ENCODE data around the gene FNDC3A. TPM values are rescaled to one million over a fixed set of nuclear protein-coding genes. Genes with fewer than 3 reads are reported as not detected.

FNDC3A gene
- total and polyA plus RNA-seq, 9 of the 15 experiments (the other 6 are each of a cell fraction or from before 2014, with no cell fraction given): 4.1 to 22.0 (median 13.5) TPM

DNA sequence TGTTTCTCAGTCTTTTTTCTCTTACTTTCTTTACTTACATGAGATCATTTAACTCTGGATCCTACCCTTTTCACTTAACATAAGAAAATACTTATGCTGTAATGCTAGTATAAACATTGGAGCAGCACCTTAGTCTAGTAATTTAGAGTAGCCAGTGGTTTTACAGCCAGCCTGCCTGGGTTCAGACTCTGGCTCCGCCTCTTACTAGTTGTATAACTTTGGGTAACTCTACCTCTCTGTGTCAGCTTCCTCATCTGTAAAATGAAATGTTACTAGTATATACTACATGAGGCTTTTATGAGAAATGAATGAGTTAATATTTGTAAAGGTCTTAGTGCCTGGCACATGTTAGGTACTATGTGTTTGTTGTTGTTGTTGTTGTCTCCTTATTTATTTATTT is 277.6 kb downstream of the FNDC3A start:
- ATAC-seq: no peak
- CTCF ChIA-PET (ENCODE audit: low intra/inter-chr PET ratio): no interaction called here
- TF ChIP-seq NCOA6 (IDR thresholded peaks at IDR 0.05): no peak
- TF ChIP-seq PHF21A (IDR thresholded peaks at IDR 0.05; ENCODE audit: borderline replicate concordance, low read depth): no peak
- TF ChIP-seq, protein P1, sequence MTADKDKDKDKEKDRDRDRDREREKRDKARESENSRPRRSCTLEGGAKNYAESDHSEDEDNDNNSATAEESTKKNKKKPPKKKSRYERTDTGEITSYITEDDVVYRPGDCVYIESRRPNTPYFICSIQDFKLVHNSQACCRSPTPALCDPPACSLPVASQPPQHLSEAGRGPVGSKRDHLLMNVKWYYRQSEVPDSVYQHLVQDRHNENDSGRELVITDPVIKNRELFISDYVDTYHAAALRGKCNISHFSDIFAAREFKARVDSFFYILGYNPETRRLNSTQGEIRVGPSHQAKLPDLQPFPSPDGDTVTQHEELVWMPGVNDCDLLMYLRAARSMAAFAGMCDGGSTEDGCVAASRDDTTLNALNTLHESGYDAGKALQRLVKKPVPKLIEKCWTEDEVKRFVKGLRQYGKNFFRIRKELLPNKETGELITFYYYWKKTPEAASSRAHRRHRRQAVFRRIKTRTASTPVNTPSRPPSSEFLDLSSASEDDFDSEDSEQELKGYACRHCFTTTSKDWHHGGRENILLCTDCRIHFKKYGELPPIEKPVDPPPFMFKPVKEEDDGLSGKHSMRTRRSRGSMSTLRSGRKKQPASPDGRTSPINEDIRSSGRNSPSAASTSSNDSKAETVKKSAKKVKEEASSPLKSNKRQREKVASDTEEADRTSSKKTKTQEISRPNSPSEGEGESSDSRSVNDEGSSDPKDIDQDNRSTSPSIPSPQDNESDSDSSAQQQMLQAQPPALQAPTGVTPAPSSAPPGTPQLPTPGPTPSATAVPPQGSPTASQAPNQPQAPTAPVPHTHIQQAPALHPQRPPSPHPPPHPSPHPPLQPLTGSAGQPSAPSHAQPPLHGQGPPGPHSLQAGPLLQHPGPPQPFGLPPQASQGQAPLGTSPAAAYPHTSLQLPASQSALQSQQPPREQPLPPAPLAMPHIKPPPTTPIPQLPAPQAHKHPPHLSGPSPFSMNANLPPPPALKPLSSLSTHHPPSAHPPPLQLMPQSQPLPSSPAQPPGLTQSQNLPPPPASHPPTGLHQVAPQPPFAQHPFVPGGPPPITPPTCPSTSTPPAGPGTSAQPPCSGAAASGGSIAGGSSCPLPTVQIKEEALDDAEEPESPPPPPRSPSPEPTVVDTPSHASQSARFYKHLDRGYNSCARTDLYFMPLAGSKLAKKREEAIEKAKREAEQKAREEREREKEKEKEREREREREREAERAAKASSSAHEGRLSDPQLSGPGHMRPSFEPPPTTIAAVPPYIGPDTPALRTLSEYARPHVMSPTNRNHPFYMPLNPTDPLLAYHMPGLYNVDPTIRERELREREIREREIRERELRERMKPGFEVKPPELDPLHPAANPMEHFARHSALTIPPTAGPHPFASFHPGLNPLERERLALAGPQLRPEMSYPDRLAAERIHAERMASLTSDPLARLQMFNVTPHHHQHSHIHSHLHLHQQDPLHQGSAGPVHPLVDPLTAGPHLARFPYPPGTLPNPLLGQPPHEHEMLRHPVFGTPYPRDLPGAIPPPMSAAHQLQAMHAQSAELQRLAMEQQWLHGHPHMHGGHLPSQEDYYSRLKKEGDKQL (CRISPR knock-in tag; IDR thresholded peaks at IDR 0.05; ENCODE audit: borderline replicate concordance): no peak
- no peak for TF ChIP-seq ZNF586 (CRISPR knock-in tag; conservative IDR thresholded peaks at IDR 0.05)
- TF ChIP-seq, protein P2, sequence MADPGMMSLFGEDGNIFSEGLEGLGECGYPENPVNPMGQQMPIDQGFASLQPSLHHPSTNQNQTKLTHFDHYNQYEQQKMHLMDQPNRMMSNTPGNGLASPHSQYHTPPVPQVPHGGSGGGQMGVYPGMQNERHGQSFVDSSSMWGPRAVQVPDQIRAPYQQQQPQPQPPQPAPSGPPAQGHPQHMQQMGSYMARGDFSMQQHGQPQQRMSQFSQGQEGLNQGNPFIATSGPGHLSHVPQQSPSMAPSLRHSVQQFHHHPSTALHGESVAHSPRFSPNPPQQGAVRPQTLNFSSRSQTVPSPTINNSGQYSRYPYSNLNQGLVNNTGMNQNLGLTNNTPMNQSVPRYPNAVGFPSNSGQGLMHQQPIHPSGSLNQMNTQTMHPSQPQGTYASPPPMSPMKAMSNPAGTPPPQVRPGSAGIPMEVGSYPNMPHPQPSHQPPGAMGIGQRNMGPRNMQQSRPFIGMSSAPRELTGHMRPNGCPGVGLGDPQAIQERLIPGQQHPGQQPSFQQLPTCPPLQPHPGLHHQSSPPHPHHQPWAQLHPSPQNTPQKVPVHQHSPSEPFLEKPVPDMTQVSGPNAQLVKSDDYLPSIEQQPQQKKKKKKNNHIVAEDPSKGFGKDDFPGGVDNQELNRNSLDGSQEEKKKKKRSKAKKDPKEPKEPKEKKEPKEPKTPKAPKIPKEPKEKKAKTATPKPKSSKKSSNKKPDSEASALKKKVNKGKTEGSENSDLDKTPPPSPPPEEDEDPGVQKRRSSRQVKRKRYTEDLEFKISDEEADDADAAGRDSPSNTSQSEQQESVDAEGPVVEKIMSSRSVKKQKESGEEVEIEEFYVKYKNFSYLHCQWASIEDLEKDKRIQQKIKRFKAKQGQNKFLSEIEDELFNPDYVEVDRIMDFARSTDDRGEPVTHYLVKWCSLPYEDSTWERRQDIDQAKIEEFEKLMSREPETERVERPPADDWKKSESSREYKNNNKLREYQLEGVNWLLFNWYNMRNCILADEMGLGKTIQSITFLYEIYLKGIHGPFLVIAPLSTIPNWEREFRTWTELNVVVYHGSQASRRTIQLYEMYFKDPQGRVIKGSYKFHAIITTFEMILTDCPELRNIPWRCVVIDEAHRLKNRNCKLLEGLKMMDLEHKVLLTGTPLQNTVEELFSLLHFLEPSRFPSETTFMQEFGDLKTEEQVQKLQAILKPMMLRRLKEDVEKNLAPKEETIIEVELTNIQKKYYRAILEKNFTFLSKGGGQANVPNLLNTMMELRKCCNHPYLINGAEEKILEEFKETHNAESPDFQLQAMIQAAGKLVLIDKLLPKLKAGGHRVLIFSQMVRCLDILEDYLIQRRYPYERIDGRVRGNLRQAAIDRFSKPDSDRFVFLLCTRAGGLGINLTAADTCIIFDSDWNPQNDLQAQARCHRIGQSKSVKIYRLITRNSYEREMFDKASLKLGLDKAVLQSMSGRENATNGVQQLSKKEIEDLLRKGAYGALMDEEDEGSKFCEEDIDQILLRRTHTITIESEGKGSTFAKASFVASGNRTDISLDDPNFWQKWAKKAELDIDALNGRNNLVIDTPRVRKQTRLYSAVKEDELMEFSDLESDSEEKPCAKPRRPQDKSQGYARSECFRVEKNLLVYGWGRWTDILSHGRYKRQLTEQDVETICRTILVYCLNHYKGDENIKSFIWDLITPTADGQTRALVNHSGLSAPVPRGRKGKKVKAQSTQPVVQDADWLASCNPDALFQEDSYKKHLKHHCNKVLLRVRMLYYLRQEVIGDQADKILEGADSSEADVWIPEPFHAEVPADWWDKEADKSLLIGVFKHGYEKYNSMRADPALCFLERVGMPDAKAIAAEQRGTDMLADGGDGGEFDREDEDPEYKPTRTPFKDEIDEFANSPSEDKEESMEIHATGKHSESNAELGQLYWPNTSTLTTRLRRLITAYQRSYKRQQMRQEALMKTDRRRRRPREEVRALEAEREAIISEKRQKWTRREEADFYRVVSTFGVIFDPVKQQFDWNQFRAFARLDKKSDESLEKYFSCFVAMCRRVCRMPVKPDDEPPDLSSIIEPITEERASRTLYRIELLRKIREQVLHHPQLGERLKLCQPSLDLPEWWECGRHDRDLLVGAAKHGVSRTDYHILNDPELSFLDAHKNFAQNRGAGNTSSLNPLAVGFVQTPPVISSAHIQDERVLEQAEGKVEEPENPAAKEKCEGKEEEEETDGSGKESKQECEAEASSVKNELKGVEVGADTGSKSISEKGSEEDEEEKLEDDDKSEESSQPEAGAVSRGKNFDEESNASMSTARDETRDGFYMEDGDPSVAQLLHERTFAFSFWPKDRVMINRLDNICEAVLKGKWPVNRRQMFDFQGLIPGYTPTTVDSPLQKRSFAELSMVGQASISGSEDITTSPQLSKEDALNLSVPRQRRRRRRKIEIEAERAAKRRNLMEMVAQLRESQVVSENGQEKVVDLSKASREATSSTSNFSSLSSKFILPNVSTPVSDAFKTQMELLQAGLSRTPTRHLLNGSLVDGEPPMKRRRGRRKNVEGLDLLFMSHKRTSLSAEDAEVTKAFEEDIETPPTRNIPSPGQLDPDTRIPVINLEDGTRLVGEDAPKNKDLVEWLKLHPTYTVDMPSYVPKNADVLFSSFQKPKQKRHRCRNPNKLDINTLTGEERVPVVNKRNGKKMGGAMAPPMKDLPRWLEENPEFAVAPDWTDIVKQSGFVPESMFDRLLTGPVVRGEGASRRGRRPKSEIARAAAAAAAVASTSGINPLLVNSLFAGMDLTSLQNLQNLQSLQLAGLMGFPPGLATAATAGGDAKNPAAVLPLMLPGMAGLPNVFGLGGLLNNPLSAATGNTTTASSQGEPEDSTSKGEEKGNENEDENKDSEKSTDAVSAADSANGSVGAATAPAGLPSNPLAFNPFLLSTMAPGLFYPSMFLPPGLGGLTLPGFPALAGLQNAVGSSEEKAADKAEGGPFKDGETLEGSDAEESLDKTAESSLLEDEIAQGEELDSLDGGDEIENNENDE (IDR thresholded peaks at IDR 0.05; ENCODE audit: low read depth, low read length): no peak
- TF ChIP-seq DPF2 (IDR thresholded peaks at IDR 0.05): no peak

More for the DNA sequence above, 277.6 kb downstream of the FNDC3A start:
- Histone ChIP-seq H3K79me2 (ENCODE audit: control insufficient read depth, insufficient read depth, low read length) (peaks cover 8% of the 10 kb centered on the region; the same call in 2 of the 3 replicates), H3K4me3 (no peak overlapping the region), H3K36me3 (ENCODE audit: control insufficient read depth, insufficient read depth, low read length) (peaks cover 37% of the 10 kb centered on the region; the same call in 1 of the 3 replicates), H3K4me2 (ENCODE audit: insufficient read depth, low read length) (no peak overlapping the region), H2AFZ (ENCODE audit: low read depth, low read length) (no peak overlapping the region), H3K27ac (ENCODE audit: extremely low read depth, low read depth, low read length) (no peak overlapping the region), H3K27me3 (ENCODE audit: control insufficient read depth in 2 of 2, insufficient read depth in 2 of 2, low read length in 2 of 2) (no peaks in the 10 kb centered on the region), H3K9me3 (replicated peaks; ENCODE audit: control insufficient read depth, insufficient read depth, low read depth, low read length) (no peaks in the 10 kb centered on the region), H4K20me1 (replicated peaks; ENCODE audit: control insufficient read depth, insufficient read depth, low read length) (no peaks in the 10 kb centered on the region), H3K4me1 (replicated peaks in 1 of 2; ENCODE audit: control insufficient read depth in 2 of 2, insufficient read depth in 2 of 2, low read length in 2 of 2) (peaks cover 0 to 3% of the 10 kb centered on the region in 2 experiments; a peak in 2 of 5 replicates), H3K9ac (ENCODE audit: insufficient read depth in 1 of 2, low read depth in 2 of 2, low read length in 2 of 2) (no peak overlapping the region), H3K9me1 (ENCODE audit: control insufficient read depth, insufficient read depth, low read length) (no peaks in the 10 kb centered on the region)
- no TSS peak for BruUV-seq (replicated peaks)
- DNase-seq (ENCODE audit: extremely low read depth in 1 of 4, low spot score in 3 of 4): no peak
- WGBS (ENCODE audit: insufficient coverage, low coverage, missing lambda C conversion rate): 87% methylated on average over 1 of the region's 1 CpG
- no peak for FAIRE-seq
- in situ Hi-C loops (cut with MboI): no loop called here
- POLR2A ChIA-PET: no interaction called here
- intact Hi-C loops (cut with micrococcal nuclease): no loop called here
